ENCODE results near the gene PDIA3. TPM values are rescaled to one million over a fixed set of nuclear protein-coding genes. Genes with fewer than 3 reads are reported as not detected.

The PDIA3 gene
- total RNA-seq, 1 donor from 2014 or later, result 47.5 TPM

GRCh38 chr15:43775411-43775965 is 29.2 kb downstream of the PDIA3 start:
- Histone ChIP-seq H3K9me3 (ENCODE audit: control insufficient read depth in 3 of 3, low read length in 3 of 3) (no peaks in the 10 kb centered on the region), H3K4me1 (ENCODE audit: control insufficient read depth in 3 of 3, insufficient read depth in 3 of 3, low read length in 3 of 3) (peaks cover 4 to 19% (median 10%) of the 10 kb centered on the region in 3 donors), H3K9ac (ENCODE audit: low read depth in 1 of 3, low read length in 3 of 3) (no peak overlapping the region), H3K36me3 (ENCODE audit: control insufficient read depth in 3 of 3, insufficient read depth in 3 of 3, low read length in 3 of 3) (peaks cover 18 to 30% (median 20%) of the 10 kb centered on the region in 3 donors), H3K27ac (ENCODE audit: low read depth, low read length) (peak overlapping the region; percentile 78), H3K4me3 (ENCODE audit: low read length in 3 of 3) (no peak overlapping the region), H3K27me3 (ENCODE audit: control insufficient read depth in 3 of 3, insufficient read depth in 3 of 3, low read length in 3 of 3) (no peaks in the 10 kb centered on the region)

GRCh38 chr15:43776101-43776717 is 30.0 kb downstream of the PDIA3 start:
- Histone ChIP-seq H3K9ac (ENCODE audit: low read depth in 1 of 3, low read length in 3 of 3) (peak overlapping the region in 2 of 3 donors; percentile 86 to 89), H3K9me3 (ENCODE audit: control insufficient read depth in 3 of 3, low read length in 3 of 3) (no peaks in the 10 kb centered on the region), H3K4me1 (ENCODE audit: control insufficient read depth in 3 of 3, insufficient read depth in 3 of 3, low read length in 3 of 3) (peaks cover 4 to 19% (median 10%) of the 10 kb centered on the region in 3 donors), H3K27ac (ENCODE audit: low read depth, low read length) (peak overlapping the region; percentile 78), H3K36me3 (ENCODE audit: control insufficient read depth in 3 of 3, insufficient read depth in 3 of 3, low read length in 3 of 3) (peaks cover 14 to 24% (median 17%) of the 10 kb centered on the region in 3 donors), H3K4me3 (ENCODE audit: low read length in 3 of 3) (peak overlapping the region; percentile 85 to 88 (median 86)), H3K27me3 (ENCODE audit: control insufficient read depth in 3 of 3, insufficient read depth in 3 of 3, low read length in 3 of 3) (no peaks in the 10 kb centered on the region)

- Histone ChIP-seq H3K4me1 (ENCODE audit: control insufficient read depth in 3 of 3, insufficient read depth in 3 of 3, low read length in 3 of 3) (peaks cover 4 to 19% (median 10%) of the 10 kb centered on the region in 3 donors), H3K36me3 (ENCODE audit: control insufficient read depth in 3 of 3, insufficient read depth in 3 of 3, low read length in 3 of 3) (peaks cover 12 to 19% (median 12%) of the 10 kb centered on the region in 3 donors), H3K9ac (ENCODE audit: low read depth in 1 of 3, low read length in 3 of 3) (peak within 1 kb of the TSS; percentile 81 to 89 (median 86)), H3K27me3 (ENCODE audit: control insufficient read depth in 3 of 3, insufficient read depth in 3 of 3, low read length in 3 of 3) (no peaks in the 10 kb centered on the region), H3K9me3 (ENCODE audit: control insufficient read depth in 3 of 3, low read length in 3 of 3) (no peaks in the 10 kb centered on the region), H3K27ac (ENCODE audit: low read depth, low read length) (peak within 1 kb of the TSS; percentile 78), H3K4me3 (ENCODE audit: low read length in 3 of 3) (peak within 1 kb of the TSS; percentile 85 to 88 (median 86))
These were observed 30.6 kb downstream of the PDIA3 start, which contains the start of gene ELL3 for GRCh38 chr15:43776718-43777266. ELL3 (minus strand) TSS chr15:43776966; CDS start chr15:43776901, 65 bp downstream.

- Histone ChIP-seq H3K27ac (ENCODE audit: low read depth, low read length) (peak overlapping the region; percentile 78), H3K27me3 (ENCODE audit: control insufficient read depth in 3 of 3, insufficient read depth in 3 of 3, low read length in 3 of 3) (no peaks in the 10 kb centered on the region), H3K9ac (ENCODE audit: low read depth in 1 of 3, low read length in 3 of 3) (peak overlapping the region; percentile 81 to 89 (median 86)), H3K4me3 (ENCODE audit: low read length in 3 of 3) (peak overlapping the region; percentile 85 to 88 (median 86)), H3K36me3 (ENCODE audit: control insufficient read depth in 3 of 3, insufficient read depth in 3 of 3, low read length in 3 of 3) (peaks cover 8 to 15% (median 9%) of the 10 kb centered on the region in 3 donors), H3K9me3 (ENCODE audit: control insufficient read depth in 3 of 3, low read length in 3 of 3) (no peaks in the 10 kb centered on the region), H3K4me1 (ENCODE audit: control insufficient read depth in 3 of 3, insufficient read depth in 3 of 3, low read length in 3 of 3) (peaks cover 4 to 19% (median 10%) of the 10 kb centered on the region in 3 donors)
These were observed 31.2 kb downstream of the PDIA3 start for GRCh38 chr15:43777267-43777914.

- Histone ChIP-seq H3K4me1 (ENCODE audit: control insufficient read depth in 3 of 3, insufficient read depth in 3 of 3, low read length in 3 of 3) (peaks cover 4 to 19% (median 10%) of the 10 kb centered on the region in 3 donors), H3K27ac (ENCODE audit: low read depth, low read length) (no peak overlapping the region), H3K4me3 (ENCODE audit: low read length in 3 of 3) (no peak overlapping the region), H3K36me3 (ENCODE audit: control insufficient read depth in 3 of 3, insufficient read depth in 3 of 3, low read length in 3 of 3) (peaks cover 0 to 5% (median 0%) of the 10 kb centered on the region in 3 donors), H3K27me3 (ENCODE audit: control insufficient read depth in 3 of 3, insufficient read depth in 3 of 3, low read length in 3 of 3) (no peaks in the 10 kb centered on the region), H3K9me3 (ENCODE audit: control insufficient read depth in 3 of 3, low read length in 3 of 3) (no peaks in the 10 kb centered on the region), H3K9ac (ENCODE audit: low read depth in 1 of 3, low read length in 3 of 3) (no peak overlapping the region)
These were observed 32.8 kb downstream of the PDIA3 start for GRCh38 chr15:43779016-43779415.

- Histone ChIP-seq H3K9ac (ENCODE audit: low read depth in 1 of 3, low read length in 3 of 3) (no peak overlapping the region), H3K27ac (ENCODE audit: low read depth, low read length) (no peak overlapping the region), H3K4me3 (ENCODE audit: low read length in 3 of 3) (no peak overlapping the region), H3K4me1 (ENCODE audit: control insufficient read depth in 3 of 3, insufficient read depth in 3 of 3, low read length in 3 of 3) (peaks cover 13 to 21% (median 14%) of the 10 kb centered on the region in 3 donors), H3K9me3 (ENCODE audit: control insufficient read depth in 3 of 3, low read length in 3 of 3) (no peaks in the 10 kb centered on the region), H3K27me3 (ENCODE audit: control insufficient read depth in 3 of 3, insufficient read depth in 3 of 3, low read length in 3 of 3) (no peaks in the 10 kb centered on the region), H3K36me3 (ENCODE audit: control insufficient read depth in 3 of 3, insufficient read depth in 3 of 3, low read length in 3 of 3) (peaks cover 2 to 18% (median 12%) of the 10 kb centered on the region in 3 donors)
These were observed 43.2 kb downstream of the PDIA3 start for GRCh38 chr15:43789409-43789808.

- Histone ChIP-seq H3K9ac (ENCODE audit: low read depth in 1 of 3, low read length in 3 of 3) (peak within 1 kb of the TSS; percentile 100), H3K27ac (ENCODE audit: low read depth, low read length) (peak within 1 kb of the TSS; percentile 99), H3K4me3 (ENCODE audit: low read length in 3 of 3) (peak within 1 kb of the TSS; percentile 90 to 100 (median 93)), H3K36me3 (ENCODE audit: control insufficient read depth in 3 of 3, insufficient read depth in 3 of 3, low read length in 3 of 3) (peaks cover 29 to 41% (median 38%) of the 10 kb centered on the region in 3 donors), H3K27me3 (ENCODE audit: control insufficient read depth in 3 of 3, insufficient read depth in 3 of 3, low read length in 3 of 3) (no peaks in the 10 kb centered on the region), H3K9me3 (ENCODE audit: control insufficient read depth in 3 of 3, low read length in 3 of 3) (no peaks in the 10 kb centered on the region), H3K4me1 (ENCODE audit: control insufficient read depth in 3 of 3, insufficient read depth in 3 of 3, low read length in 3 of 3) (peaks cover 36 to 48% (median 41%) of the 10 kb centered on the region in 3 donors)
These were observed 45.9 kb downstream of the PDIA3 start, which contains the start of gene SERF2 for GRCh38 chr15:43791993-43792760. SERF2 (plus strand) TSS chr15:43792320; CDS start chr15:43792377, 57 bp downstream.

- no peaks in the 10 kb centered on the region for H3K27me3 ChIP-seq (ENCODE audit: control insufficient read depth in 3 of 3, insufficient read depth in 3 of 3, low read length in 3 of 3)
- peak overlapping the region; percentile 99 for H3K27ac ChIP-seq (ENCODE audit: low read depth, low read length)
- peak overlapping the region; percentile 100 for H3K9ac ChIP-seq (ENCODE audit: low read depth in 1 of 3, low read length in 3 of 3)
- no peaks in the 10 kb centered on the region for H3K9me3 ChIP-seq (ENCODE audit: control insufficient read depth in 3 of 3, low read length in 3 of 3)
- peak overlapping the region; percentile 90 to 100 (median 93) for H3K4me3 ChIP-seq (ENCODE audit: low read length in 3 of 3)
- peaks cover 40 to 53% (median 41%) of the 10 kb centered on the region in 3 donors for H3K4me1 ChIP-seq (ENCODE audit: control insufficient read depth in 3 of 3, insufficient read depth in 3 of 3, low read length in 3 of 3)
- H3K36me3 ChIP-seq (ENCODE audit: control insufficient read depth in 3 of 3, insufficient read depth in 3 of 3, low read length in 3 of 3), result peaks cover 29 to 43% (median 38%) of the 10 kb centered on the region in 3 donors
These were observed 46.7 kb downstream of the PDIA3 start for GRCh38 chr15:43792761-43793476.

GRCh38 chr15:43793647-43794046 is 47.4 kb downstream of the PDIA3 start:
- Histone ChIP-seq H3K27ac (ENCODE audit: low read depth, low read length) (peak overlapping the region; percentile 99), H3K4me1 (ENCODE audit: control insufficient read depth in 3 of 3, insufficient read depth in 3 of 3, low read length in 3 of 3) (peaks cover 45 to 59% (median 45%) of the 10 kb centered on the region in 3 donors), H3K9me3 (ENCODE audit: control insufficient read depth in 3 of 3, low read length in 3 of 3) (no peaks in the 10 kb centered on the region), H3K36me3 (ENCODE audit: control insufficient read depth in 3 of 3, insufficient read depth in 3 of 3, low read length in 3 of 3) (peaks cover 29 to 43% (median 40%) of the 10 kb centered on the region in 3 donors), H3K9ac (ENCODE audit: low read depth in 1 of 3, low read length in 3 of 3) (peak overlapping the region; percentile 100), H3K27me3 (ENCODE audit: control insufficient read depth in 3 of 3, insufficient read depth in 3 of 3, low read length in 3 of 3) (no peaks in the 10 kb centered on the region), H3K4me3 (ENCODE audit: low read length in 3 of 3) (peak overlapping the region; percentile 90 to 100 (median 93))
